NCI-H2227 (cell line): Measurements from ENCODE around the gene PEF1.
"Not testable (repeated sequence)": the region's sequence is repeated elsewhere in the genome, so short reads cannot be mapped to it uniquely, and the experiment has no call there.

Experiments
- DNase-seq: peaks from one replicate; lab custom pipeline; 2025; ENCODE audit not compliant: unreplicated experiment; lab: John Stamatoyannopoulos, UW

PEF1 gene

DNA sequence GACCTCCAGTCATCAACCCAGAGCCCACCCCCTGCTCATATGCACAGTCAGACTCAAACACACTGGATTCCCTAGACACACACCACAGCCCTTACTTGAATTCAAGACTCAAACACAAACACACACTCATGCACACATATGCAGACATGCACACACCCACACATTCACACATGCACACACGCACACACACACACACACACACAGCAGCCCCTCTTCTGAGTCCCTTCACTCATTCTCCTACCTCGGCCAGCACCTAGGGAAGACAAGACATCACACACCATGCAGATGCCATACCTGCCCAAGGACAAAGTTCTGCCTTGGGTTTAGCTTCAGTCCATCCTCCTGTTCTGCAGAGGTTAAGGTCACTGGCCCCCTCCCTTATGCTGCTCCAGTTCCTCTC is 28.7 kb downstream of the PEF1 start:
- no peak for DNase-seq

DNA sequence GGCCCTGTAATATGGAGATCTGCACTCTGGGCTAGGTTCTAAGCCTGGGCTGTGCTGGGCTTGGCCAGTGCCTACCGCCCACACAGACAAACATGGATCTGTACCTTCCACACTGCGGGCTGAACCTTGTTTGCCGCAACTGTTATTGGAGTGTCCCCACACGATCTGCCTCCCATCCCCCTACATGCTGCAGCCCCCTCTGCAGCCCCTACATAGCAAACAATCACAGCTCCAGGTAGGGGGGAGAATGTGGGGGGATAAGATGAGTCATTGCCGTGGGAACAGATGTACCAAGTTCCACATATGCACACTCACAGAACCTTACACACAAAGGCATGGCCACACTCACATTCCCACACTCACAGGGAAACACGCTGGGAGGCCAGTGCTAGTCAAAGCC is 29.3 kb downstream of the PEF1 start:
- DNase-seq = no peak

DNA sequence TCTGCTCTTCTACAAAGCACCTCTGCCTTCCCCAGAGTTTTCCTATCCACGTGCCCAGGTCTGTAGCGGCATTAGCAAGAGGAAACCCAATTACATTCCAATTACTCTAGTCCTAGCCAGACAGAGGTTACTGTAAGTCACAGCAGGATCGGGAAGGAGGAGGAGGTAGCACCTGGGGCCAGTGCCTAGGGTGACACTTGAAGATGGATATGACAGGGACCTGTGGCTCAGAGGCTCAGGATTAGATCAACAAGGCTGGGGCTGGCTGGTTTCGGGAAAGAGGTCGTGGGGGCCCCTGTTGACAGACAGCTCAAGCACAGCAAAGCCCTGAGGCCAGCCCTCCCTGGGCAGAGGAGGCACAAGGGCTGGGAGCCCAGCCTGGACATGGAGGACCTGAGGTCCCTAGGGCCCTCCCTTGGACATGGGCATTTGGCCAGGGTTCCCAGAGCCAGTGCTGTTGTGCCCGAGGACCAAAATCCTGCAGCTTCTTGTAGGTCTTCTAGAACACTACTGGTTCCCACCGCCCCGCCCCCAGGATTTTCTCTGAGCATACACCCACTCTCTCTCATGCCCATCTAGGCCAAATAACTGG is 30.2 kb downstream of the PEF1 start:
- peak; percentile 21 for DNase-seq

DNA sequence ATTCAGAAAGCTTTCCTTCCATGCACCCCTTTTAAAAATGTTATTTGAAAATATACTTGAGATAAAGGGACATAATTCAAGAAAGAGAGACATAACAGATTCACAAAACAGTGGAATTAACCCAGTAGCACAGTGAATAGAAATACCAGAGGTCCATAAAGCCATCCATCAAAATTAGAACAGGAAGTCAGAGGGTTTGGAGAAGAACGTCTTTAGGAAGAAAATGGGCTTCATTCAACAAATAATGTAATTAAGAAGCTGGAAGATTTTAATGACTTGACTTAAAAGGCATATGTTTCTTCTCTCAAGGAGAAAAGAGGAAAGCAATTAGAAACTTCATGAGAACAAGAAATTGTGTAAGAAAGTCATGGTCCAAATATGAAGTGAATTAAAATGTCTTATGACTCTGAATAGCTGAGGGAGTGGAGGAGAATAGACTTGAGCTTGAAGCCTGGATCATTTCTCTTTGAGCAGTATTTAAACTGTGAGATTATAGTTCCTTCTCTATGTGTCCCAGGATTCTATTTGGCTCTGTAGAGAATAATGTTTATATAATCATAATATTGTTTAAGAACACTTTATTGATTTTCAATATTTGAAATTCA is 35.1 kb downstream of the PEF1 start:
- no peak for DNase-seq

DNA sequence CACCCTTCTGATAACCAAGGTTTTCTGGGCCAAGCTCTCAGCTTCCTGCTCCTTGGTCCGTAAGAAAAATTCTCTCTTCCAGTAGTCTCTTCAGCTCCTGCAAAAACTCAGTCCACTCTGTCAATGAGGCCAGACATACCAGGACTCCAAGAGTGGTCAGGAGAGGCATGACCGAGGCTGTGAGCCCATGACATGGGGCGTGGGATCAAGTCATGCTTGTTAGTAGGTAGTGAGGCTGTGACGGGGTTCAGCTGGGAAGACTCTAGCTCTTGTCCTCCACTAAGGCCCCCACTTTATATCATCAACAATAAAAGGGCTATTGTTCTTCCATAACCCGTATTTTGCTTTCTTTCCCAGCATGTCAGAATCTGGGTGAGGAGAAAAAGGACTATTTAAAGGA is 37.3 kb downstream of the PEF1 start:
- DNase-seq = no peak

DNA sequence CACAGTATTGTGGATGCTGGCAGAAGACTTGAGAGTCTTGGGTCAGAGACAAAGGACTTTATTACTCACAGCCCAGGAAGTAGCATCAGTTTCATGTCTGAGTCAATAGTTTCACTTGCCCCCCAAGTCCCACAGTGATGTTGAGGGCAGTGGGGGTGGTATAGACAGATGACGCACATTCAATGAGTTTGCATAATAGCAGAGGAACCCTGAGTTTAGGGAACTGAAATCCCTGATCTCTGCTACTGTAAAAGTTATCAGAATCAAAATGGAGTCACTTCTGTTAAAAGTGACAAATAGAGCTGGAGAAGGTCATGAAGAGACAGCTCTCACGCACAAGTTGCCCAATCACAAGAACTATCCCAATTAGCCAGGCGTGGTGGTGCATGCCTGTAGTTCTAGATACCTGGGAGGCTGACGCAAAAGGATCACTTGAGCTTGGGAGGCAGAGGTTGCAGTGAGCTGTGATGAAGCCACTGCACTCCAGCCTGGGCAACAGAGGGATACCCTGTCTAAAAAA is 38.7 kb downstream of the PEF1 start:
- DNase-seq = no peak

DNA sequence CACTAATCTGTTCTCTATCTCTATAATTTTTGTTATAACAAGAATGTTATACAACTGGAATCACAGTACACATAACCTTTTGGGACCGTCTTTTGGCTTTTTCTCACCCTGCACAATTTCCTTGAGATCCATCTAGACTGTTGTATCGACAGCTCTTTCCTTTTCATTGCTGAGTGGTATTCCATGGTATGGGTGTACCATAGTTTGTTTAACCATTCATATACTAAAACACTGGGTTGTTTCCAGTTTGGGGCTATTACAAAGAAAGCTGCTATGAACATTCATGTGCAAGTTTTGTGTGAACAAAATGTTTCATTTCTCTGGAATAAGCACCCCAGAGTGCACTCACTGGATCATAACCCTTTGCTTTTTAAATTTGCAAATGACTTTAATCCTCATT is 42.6 kb downstream of the PEF1 start:
- DNase-seq = no peak

DNA sequence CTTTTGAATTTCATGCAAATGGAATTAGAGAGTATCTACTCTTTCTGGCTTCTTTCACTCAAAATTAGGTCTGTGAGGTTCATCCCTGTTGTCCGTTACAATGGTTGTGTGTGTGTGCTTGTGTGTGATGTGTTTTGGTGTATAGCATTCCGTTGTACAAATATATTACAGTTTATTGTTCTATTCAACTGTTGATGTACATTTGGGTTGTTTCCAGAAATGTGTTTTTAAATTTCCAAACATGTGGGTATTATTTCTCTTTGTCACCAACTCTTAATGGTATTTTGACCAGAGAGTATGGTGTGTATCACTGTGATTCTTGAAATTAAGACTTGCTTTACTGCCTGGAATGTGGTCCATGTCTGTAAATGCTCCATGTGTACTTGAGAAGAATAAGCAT is 44.0 kb downstream of the PEF1 start:
- no peak for DNase-seq

DNA sequence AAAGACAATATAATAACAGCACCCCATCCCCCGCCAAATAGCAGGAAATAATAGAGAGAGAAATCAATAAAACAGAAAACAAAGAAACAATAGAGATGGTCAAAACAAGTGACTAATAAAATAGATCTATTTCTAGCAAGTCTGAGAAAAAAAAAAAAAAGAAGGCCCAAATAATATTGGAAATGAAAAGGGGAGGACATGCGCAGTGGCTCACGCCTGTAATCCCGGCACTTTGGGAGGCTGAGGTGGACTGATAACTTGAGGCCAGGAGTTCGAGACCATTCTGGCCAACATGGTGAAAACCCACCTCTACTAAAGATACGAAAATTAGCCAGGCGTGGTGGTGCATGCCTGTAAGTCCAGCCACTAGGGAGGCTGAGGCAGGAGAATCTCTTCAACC is 45.7 kb downstream of the PEF1 start:
- no peak for DNase-seq

DNA sequence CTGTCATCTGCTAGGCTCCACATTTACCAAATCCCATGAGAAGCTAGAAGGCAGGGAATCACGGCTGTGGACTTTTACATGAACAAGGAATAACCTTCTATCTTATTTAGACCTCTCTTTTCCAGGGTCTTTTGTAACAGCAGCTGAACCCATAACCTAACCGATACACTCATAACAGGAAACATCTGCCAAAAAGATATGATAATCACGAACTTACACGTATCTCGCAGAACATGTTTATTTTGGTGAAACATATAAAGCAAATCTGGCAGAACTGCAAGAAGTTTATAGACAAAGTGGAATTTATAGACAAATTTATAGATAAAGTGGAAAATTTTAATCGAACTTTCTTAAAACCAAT is 48.0 kb downstream of the PEF1 start:
- DNase-seq = no peak

DNA sequence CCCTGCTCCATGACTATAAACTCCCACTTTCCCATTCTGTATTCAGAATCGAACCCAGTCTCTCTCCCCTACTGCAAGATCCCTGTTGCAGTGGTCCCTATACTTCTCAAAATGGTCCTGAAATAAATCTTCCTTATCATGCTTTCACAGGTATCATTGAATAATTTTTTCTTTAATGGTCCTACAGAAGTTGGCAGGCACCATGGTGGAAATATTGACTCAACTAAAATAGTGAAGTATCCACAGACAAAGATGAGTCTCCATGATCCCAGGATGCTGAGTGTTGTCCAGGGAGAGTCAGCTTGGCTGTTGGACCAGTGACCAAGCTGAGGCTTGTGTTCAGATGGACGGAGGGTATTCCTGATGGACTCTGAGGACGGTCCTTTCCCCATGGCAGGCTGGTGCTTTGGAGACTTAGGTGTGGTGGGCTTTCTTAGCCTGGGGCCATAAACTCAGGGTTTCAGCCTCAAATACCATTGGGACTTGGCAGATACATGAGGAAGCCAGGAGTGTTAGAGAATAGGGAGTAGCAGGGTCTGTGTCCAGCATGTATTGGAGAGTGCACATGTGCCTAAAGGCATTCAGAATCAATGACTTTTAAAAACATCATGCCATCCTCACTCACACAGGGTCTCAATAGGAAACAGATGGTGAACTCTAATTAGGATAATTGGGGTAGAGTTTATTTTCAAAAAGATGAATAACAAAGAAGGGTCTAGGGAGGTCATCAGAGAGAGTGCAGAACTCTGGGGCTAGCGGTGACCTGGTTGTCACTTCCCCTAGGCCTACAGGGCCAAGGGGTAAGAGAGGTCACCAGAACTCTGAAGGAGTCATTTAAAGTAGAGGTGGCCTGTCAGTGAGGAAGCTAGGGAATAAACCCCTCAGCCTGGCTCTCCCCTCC is 48.6 kb downstream of the PEF1 start:
- DNase-seq = no peak

DNA sequence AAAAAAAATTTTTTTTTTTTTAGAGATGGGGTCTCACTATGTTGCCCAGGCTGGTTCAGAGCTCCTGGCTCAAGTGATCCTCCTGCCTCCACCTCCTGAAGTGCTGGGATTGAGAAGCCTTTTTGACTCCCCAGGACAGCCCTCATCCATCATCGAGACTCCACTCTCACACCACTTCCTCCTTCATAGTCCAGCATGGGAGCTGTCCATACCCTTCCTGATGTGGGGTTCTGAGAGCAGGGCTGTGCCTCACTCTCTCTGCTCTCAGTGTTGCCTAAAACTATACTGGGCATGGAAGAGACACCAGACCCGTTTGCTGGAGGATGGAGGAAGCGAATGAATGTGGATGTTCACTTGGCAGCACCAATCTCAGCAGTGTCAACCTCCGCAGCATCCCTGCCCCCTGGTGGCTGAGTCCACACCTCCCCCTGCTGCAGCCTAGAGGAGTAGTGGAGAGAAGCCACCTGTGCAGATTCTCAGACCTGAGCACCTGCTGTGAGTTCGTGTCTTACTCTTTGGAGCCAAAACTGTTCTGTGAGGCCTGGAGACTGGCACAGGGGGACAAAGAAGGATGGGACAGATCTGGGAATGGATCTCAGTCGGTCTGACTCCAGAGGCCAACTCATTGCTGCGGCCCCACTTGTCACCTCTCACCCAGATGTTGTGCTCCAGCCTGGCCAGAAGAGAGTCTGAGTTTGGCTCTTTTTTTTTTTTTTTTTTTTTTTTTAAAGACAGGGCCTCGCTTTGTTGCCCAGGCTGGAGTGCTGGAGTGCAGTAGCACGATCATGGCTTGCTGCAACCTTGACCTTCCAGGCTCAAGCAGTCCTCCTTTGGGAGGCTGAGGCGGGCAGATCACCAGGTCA is 50.7 kb downstream of the PEF1 start:
- DNase-seq = peak; percentile 79

DNA sequence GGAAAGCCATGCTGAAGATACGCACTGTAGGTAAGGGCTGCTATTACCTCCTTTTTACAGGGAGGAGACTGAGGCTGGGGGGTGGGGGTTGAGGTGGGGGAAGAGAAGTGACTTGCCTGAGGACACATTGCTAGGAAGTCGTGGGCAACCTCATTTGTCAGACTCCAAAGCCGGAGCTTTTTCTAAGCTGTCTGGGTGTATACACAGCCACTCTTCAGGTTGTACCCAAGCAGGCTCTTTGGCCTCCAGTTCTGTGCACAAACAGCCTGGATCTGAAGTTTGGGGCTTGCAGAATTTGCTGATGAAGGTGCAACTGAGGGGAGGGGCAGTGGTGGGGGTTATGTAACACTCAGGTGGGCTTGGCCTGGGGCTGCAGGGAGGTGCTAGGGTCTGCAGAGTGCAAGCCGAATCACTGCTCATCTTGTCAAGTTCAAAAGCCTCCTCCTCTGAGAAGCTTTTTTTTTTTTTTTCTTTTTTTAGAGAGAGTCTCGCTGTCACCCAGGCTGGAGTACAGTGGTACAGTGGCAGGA is 51.5 kb downstream of the PEF1 start:
- no peak for DNase-seq

DNA sequence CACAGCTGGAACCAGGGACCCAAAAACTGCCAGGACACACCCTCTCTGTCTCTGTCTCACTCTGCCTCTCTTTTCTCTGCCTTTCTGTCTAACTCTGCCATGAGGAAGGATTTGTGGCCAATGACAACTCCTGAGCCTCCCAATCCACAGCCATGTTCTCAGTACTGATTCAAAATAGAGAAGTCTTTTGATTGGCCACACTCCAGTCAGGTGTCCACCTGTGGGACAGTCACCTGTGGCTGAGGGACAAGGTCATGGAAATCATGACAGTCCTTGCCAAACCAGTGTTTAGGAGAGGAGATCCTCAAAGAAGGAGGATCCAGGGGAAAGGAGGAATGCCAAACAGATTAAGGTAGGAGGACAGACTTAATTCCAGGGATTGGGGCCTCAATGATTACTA is 52.5 kb downstream of the PEF1 start:
- DNase-seq = no peak

DNA sequence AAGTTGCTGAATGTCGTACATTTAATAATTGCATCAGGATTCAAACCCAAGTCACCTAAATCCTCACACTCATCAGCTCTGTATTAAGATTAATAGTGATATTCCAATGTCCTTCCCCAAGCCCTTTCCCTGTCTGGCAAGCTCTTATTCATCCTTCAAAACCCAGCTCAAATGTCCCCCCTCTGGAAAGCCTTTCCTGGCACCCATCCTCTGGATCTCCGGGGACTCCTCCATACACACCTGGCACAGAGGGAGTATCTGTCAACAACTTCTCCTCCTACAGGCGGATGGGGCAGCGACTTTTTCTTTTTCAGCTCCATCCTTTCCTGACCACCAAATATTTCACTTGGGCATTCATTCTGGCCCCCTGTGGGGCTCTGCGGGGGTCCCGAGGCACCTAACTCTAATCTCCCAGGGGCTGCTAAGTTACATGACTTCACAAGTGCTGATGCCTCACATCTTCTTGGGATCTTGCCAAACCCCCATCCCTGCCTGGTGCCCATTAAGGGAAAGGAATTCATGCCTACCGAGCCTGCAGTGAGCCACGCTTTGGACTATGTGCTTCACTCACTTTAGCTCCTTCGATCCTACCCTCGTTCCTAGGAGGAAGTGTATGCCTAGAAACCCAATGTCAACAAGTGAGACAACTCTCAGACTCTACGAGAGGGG is 53.1 kb downstream of the PEF1 start:
- DNase-seq = no peak

DNA sequence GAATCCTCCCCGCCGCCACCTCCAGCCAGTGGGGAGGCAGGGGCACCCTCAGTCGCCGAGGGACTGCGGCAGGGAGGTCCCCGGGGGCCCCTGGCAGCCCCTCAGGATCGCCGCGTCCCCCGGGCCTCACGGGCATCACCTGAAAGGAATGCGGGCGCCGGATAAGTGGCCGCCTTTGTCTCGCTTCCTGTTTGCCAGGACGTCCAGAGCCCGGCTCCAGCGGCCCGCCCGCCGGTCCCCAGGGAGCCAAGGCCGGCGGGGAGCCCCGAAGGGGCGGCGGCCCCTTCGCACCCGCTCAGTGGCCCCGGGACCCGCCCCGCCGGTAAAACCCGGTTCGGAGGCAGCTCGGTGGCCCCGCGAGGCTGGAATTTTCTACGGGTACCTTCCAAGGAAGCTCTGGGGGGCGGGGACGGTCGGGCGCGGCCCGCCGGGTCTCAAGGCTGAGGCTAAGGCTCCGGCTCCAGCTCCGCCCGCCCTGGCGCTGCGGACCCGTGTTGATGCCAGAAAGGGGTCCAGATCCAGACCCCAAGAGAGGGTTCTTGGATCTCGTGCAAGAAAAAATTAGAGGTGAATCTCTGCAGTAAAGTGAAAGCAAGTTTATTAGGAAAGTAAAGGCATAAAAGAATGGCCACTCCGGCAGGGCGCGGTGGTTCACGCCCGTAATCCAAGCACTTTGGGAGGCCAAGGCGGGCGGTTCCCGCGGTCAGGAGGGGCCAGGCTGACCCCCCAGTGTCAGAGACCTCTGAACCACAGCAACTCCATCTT is 55.7 kb downstream of the PEF1 start:
- DNase-seq = no peak

DNA sequence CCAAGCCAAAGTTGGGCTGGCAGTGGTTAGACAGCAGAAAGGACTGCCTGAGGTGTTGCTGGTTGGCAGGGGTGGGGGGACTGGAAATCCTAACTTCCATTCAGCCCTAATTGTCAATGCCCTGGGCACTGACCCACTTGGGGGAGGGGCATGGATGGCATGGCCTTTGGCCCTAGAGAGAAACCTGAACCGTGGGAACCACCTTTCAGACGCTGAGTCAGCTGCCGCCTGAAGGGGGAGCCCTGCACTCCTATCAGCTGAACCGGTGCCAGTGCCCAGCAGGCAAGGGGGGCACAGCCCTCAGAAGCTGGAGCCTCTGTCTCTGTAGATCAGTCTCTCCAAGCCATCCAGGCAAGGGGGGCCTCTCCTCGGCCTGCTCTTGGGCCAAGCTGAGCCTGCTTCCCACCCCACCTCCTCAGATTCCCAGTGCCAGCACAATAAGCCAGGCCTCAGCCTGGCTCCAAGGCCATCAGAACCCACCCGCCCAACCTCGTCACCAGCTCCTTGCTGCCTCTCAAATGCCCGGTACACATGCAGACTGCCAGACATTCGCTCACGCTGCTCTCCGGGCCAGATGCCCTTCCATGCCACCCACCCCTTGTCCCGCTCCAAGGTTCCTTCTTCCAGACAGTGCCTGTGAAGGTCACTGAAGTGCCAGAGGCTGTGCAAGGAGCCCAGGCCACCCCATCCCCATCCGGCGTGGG is 56.8 kb downstream of the PEF1 start:
- peak; percentile 31 for DNase-seq

DNA sequence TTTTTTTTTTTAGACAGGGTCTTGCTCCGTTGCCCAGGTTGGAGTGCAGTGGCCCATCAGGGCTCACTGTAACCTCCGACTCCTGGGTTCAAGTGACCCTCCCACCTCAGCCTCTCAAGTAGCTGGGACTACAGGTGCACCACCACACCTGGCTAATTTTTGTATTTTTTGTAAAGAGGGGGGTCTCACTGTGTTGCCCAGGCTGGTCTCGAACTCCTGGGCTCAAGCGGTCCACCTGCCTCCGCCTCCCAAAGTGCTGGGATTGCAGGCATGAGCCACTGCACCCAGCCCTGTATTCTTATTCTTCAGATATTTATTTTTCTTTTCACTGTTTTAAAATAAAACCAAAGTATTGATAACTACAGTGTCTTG is 57.4 kb downstream of the PEF1 start:
- not testable (repeated sequence) for DNase-seq
